ENCODE results near the gene WWOX.

WWOX gene

GRCh38 chr16:78490847-78491246 lies 391.4 kb downstream of the WWOX start:
- DNase-seq (ENCODE audit: low read depth), result no peak
- H3K4me3 ChIP-seq (ENCODE audit: low read depth, low read length), result no peak overlapping the region
- TF ChIP-seq CTCF (IDR thresholded peaks at IDR 0.05; ENCODE audit: insufficient read depth, low read depth, low read length, missing control alignments), result no peak

GRCh38 chr16:78493573-78493972 lies 394.1 kb downstream of the WWOX start:
- H3K4me3 ChIP-seq (ENCODE audit: low read depth, low read length), result no peak overlapping the region
- DNase-seq (ENCODE audit: low read depth), result no peak
- TF ChIP-seq CTCF (IDR thresholded peaks at IDR 0.05; ENCODE audit: insufficient read depth, low read depth, low read length, missing control alignments), result no peak

- TF ChIP-seq CTCF (IDR thresholded peaks at IDR 0.05; ENCODE audit: insufficient read depth, low read depth, low read length, missing control alignments), result no peak
- H3K4me3 ChIP-seq (ENCODE audit: low read depth, low read length), result no peak overlapping the region
- no peak for DNase-seq (ENCODE audit: low read depth)
Observed at GRCh38 chr16:78494105-78494504, 394.7 kb downstream of the WWOX start.

DNA sequence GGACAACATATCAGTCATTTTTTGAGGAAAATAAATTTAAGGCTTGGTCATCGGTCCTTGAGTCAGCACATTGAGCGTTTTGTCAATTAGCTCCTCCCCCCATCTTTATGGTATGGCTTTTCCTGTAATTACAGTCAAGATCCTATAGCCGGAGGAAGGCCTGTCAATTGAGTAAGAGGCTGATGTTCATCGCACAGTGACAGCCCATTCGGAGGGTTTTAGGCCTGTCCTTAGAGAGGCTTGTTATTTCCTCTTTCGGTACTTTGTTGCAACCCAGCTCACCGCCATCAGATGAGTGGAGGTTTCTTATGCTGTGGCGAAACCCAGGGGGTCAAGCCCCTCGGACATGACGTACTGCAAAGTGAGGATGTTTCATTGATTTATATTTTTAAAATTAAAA lies 395.2 kb downstream of the WWOX start:
- H3K4me3 ChIP-seq (ENCODE audit: low read depth, low read length), result no peak overlapping the region
- TF ChIP-seq CTCF (IDR thresholded peaks at IDR 0.05; ENCODE audit: insufficient read depth, low read depth, low read length, missing control alignments), result no peak
- DNase-seq (ENCODE audit: low read depth), result no peak

DNA sequence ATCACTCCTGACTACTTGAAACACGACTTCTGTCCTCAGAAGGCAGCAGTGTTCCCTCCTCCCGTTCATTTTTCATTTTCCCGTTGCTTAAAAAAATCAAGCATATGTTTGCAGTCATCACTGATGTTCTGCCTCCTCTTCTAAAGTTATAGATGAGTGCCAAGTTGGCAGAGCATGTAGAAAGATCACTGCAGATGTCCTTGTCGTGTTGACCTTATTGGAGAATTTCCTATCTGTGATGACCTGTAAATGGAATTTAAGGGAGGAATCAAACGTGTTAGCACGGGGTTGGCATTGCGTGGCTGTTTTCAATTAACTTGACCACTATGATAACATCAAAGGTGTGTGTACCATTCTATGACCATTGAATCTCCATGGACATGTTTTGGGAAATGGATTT lies 396.7 kb downstream of the WWOX start:
- no peak overlapping the region for H3K4me3 ChIP-seq (ENCODE audit: low read depth, low read length)
- no peak for TF ChIP-seq CTCF (IDR thresholded peaks at IDR 0.05; ENCODE audit: insufficient read depth, low read depth, low read length, missing control alignments)

DNA sequence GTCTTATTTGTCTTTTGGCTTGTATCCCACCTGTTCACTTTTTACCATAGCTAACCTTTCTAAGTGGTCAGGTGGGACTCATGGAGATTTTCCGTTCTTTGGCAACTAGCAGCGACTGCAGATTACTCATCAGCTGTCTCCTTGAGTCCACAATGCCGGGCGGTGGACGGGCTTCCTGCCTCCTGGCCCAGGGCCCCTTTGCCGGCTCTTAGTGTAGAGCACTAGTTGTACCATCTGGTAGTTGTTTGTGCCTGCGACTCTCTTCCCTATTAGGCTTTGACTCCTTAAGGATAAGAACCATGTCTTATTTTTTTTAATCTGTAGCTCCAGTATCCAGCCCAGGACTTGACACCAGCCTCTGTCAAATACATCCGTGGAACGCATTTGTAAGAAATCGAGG lies 399.9 kb downstream of the WWOX start:
- no peak for DNase-seq (ENCODE audit: low read depth)
- no peak overlapping the region for H3K4me3 ChIP-seq (ENCODE audit: low read depth, low read length)
- no peak for TF ChIP-seq CTCF (IDR thresholded peaks at IDR 0.05; ENCODE audit: insufficient read depth, low read depth, low read length, missing control alignments)

More for the DNA sequence above, 396.7 kb downstream of the WWOX start:
- DNase-seq (ENCODE audit: low read depth), result no peak

DNA sequence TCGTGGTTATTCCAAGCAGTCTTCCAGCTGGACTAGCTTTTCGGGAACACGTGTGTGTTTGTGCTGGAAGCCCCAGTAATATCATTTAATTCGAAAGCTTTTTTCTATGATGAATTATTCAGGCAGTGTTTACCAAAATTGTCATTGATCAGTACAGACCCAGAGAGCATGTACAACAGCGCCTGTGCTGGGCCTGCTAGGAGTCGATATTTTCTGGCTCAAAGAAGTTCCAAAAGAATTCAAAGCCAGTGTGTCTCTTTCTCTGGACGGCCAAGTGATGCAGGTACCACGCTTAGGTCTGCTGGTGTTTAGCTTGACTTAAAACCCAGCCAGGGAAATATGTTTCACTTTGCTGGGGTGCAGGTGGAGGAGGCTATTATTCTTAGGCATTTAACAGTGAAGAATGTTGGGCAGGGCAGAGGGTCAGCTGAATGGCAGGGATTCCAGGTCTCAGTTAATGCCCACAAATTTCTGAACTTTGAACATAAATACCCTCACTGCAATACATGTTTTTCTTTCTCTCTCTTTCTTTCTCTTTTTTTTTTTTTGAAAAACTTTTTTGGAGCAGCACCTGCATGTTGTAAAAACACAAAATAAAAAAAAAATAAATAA lies 401.3 kb downstream of the WWOX start:
- no peak overlapping the region for H3K4me3 ChIP-seq (ENCODE audit: low read depth, low read length)
- DNase-seq (ENCODE audit: low read depth), result no peak
- no peak for TF ChIP-seq CTCF (IDR thresholded peaks at IDR 0.05; ENCODE audit: insufficient read depth, low read depth, low read length, missing control alignments)
